ENCODE results near the gene IER5L.

- TF ChIP-seq POLR2A (IDR thresholded peaks at IDR 0.05): no peak
- TF ChIP-seq CTCF (IDR thresholded peaks at IDR 0.05): no peak
Observed at GRCh38 chr9:129162497-129163197, 15.4 kb downstream of the IER5L start.
